HEK293T (cell line): ENCODE results near the gene SARNP.

Experiments used
- FOXK2 ChIP-seq: fragments of 450-650 bp; IDR thresholded peaks from 2 replicates; pipeline ENCODE4 v1.6.1; 2016; ENCODE audit warnings: mild to moderate bottlenecking
- ZNF384 ChIP-seq: fragments of 450-650 bp; IDR thresholded peaks from 2 replicates; pipeline ENCODE4 v1.6.1; 2016

- no peak for TF ChIP-seq ZNF384
- no peak for TF ChIP-seq FOXK2
Observed at GRCh38 chr12:55744340-55745030, 73.0 kb downstream of the SARNP start.
